ENCODE results near the gene CDK6.

DNA sequence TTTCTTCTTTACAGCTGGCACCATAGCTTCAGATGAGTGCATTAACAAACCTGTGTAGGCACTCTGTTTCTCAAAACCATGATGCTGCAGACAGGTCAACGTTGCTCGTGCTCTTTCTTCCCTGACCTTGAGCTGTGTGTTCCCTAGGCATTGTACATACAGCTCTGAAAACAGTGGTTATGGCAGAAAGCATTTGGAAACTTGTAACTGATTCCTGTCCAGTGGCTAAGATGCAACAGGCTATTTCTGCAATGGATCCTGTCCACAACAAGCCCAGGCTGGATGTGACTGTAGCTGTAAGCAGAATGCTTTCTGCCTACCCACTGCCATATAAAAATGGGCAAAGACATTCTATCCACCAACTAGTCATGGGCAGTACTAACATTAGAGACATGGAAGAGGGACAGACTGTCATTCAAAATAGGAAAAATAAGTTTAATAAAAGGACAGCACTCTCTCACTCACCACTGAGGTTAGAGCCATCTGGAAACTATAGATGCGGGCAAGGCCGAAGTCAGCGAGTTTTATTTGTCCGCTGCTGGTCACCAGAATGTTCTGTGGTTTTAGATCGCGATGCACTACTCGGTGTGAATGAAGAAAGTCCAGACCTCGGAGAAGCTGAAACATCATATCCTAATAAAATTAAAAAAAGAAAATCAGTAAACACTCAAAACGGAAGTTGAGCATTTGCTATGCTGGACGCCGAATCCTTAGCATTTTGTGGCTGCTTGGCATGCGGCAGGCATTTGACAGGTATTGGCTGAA is 111.0 kb downstream of the CDK6 start:
- TF ChIP-seq SIN3A (IDR thresholded peaks at IDR 0.05; ENCODE audit: low read depth, low read length) (no peak), ZNF274 (IDR thresholded peaks at IDR 0.05; ENCODE audit: insufficient read depth, insufficient read length) (no peak), POLR2AphosphoS2 (IDR thresholded peaks at IDR 0.05; ENCODE audit: low read depth, low read length) (no peak), SUZ12 (IDR thresholded peaks at IDR 0.05; ENCODE audit: unreplicated experiment) (no peak)

All from GM12878 (cell line).